ENCODE data around the gene FBXO9. TPM values are rescaled to one million over a fixed set of nuclear protein-coding genes. Genes with fewer than 3 reads are reported as not detected.

The FBXO9 gene
- total RNA-seq, 4 donors from 2014 or later = 22.5 to 45.0 (median 28.3) TPM

DNA sequence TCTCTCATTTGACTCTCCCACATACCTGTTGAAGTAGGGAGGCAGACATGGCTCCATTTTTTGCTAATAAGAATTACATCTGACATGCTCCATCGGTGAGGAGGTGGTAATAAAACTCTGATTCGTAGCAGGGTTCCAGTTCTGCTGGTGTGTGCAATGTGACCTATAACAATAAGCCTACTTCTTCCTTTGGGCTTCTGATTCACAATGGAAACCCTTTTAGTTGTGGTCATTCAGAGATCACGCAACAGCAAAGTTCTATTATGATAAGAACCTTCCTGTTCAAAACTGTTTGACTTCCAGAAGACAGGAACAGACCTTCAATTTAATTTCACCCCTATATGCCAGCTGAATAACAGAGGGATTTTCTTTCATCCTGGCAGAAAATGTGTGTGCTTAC lies 38.7 kb upstream of the FBXO9 start:
- 72 to 88% methylated on average over 3 of the region's 3 CpGs for WGBS, 2 donors
- H3K4me3 ChIP-seq (ENCODE audit: low read depth, poor library complexity, severe bottlenecking) = no peak overlapping the region
- no peak for DNase-seq (ENCODE audit: low spot score in 2 of 2)
- intact Hi-C loops (cut with DNase I; ENCODE audit: low total_unique reads) = no loop called here
- TF ChIP-seq, protein P1, sequence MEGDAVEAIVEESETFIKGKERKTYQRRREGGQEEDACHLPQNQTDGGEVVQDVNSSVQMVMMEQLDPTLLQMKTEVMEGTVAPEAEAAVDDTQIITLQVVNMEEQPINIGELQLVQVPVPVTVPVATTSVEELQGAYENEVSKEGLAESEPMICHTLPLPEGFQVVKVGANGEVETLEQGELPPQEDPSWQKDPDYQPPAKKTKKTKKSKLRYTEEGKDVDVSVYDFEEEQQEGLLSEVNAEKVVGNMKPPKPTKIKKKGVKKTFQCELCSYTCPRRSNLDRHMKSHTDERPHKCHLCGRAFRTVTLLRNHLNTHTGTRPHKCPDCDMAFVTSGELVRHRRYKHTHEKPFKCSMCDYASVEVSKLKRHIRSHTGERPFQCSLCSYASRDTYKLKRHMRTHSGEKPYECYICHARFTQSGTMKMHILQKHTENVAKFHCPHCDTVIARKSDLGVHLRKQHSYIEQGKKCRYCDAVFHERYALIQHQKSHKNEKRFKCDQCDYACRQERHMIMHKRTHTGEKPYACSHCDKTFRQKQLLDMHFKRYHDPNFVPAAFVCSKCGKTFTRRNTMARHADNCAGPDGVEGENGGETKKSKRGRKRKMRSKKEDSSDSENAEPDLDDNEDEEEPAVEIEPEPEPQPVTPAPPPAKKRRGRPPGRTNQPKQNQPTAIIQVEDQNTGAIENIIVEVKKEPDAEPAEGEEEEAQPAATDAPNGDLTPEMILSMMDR (IDR thresholded peaks at IDR 0.05) = no peak
- no peak for TF ChIP-seq POLR2A (IDR thresholded peaks at IDR 0.05)

DNA sequence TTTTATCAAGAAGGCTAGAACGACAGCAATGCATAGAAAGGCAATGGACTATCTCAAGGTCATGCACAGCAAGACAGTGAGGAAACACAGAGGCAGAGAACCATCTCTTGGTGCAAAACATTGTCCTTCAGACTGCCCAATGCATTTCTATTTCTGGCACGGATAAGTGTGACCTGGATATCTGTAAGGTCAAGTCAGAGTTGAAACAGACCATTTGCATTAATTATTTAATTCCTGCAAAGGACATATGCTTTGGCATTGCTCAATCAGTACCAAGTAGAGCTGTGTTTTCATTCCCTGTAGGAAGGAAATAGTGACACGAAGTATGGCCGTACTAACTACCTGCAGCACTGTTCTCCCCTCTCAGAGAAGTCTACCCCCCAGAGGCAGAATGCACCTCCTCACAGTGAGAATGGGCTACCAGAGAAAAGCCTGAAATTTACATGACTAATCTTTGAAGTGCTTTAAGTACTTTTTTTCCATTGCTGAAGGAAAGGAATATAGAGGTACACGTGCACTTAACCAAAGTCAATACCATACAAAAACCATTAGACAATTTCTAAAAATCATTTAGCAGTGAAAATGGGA lies 38.0 kb upstream of the FBXO9 start:
- DNase-seq (ENCODE audit: low spot score in 2 of 2) = no peak
- 85 to 88% methylated on average over 5 of the region's 5 CpGs for WGBS, 2 donors
- TF ChIP-seq, protein P1 (IDR thresholded peaks at IDR 0.05) = no peak
- no peak for TF ChIP-seq POLR2A (IDR thresholded peaks at IDR 0.05)

DNA sequence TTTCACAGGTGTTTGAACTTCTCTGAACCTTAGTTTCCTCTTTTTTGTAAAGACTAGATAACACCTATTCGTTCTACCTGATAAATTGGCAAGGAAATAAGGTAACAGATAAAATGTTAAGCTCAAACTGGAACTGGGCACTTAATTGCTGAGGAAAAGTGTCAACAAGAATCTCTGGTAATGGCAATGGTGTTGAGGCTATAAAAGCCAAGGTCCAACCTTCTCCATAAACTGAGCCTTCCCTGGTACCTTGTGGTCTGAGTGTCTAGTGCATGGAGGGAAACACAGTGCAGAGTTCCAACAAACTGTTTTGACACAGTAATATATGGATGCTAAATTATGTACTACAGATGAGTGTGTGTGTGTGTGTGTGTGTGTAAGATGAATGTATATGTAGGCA lies 36.7 kb upstream of the FBXO9 start:
- no peak for DNase-seq (ENCODE audit: low spot score in 2 of 2)
- 90 to 94% methylated on average over 1 of the region's 1 CpG for WGBS, 2 donors
- no peak for TF ChIP-seq POLR2A (IDR thresholded peaks at IDR 0.05)
- TF ChIP-seq, protein P1 (IDR thresholded peaks at IDR 0.05) = no peak
- H3K4me3 ChIP-seq (ENCODE audit: low read depth, poor library complexity, severe bottlenecking) = no peak overlapping the region
- intact Hi-C loops (cut with DNase I; ENCODE audit: low total_unique reads) = no loop called here

More for the DNA sequence above, 38.0 kb upstream of the FBXO9 start:
- no peak overlapping the region for H3K4me3 ChIP-seq (ENCODE audit: low read depth, poor library complexity, severe bottlenecking)
- intact Hi-C loops (cut with DNase I; ENCODE audit: low total_unique reads) = no loop called here

DNA sequence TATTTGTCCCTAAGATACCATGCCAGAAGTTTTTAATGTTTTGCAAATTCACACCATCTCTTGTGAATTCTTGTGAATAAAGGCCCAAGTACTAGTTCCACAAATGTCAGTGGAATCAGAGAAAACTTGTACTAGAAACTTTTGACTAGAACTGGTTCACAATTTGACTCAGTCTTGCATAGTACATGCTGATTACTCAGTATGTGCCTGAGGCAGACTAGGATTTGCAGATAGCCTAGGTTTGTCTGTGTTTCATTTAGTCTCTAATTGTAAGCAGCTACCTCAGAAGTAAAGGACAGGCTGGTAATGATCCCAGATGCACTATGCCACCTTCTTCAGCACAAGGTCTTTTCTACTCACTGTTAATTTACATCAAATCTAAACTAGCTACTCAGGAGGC lies 35.9 kb upstream of the FBXO9 start:
- no peak overlapping the region for H3K4me3 ChIP-seq (ENCODE audit: low read depth, poor library complexity, severe bottlenecking)
- no peak for DNase-seq (ENCODE audit: low spot score in 2 of 2)
- intact Hi-C loops (cut with DNase I; ENCODE audit: low total_unique reads) = no loop called here
- no peak for TF ChIP-seq POLR2A (IDR thresholded peaks at IDR 0.05)
- TF ChIP-seq, protein P1 (IDR thresholded peaks at IDR 0.05) = no peak

DNA sequence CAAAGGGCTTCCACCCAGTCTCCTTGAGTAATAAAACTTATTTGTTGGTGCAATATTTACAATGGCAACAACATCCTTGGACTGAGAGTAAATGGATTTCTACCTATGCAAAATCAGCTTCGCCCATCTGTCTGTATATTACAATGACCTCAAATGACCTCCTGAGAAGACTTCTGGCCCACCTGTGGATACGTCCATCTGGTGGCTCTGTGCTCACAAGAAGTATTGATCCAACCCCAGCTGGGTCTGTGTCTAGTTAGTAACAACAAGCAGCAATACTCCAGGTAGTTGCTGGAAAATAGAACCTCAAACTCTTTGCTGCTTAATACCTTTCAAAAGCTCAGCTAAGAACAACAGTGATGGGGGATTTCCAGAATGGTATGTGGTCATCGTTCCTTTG lies 35.4 kb upstream of the FBXO9 start:
- 89 to 94% methylated on average over 3 of the region's 3 CpGs for WGBS, 2 donors
- H3K4me3 ChIP-seq (ENCODE audit: low read depth, poor library complexity, severe bottlenecking) = no peak overlapping the region
- TF ChIP-seq, protein P1 (IDR thresholded peaks at IDR 0.05) = no peak
- no peak for TF ChIP-seq POLR2A (IDR thresholded peaks at IDR 0.05)
- no peak for DNase-seq (ENCODE audit: low spot score in 2 of 2)
- intact Hi-C loops (cut with DNase I; ENCODE audit: low total_unique reads) = no loop called here

DNA sequence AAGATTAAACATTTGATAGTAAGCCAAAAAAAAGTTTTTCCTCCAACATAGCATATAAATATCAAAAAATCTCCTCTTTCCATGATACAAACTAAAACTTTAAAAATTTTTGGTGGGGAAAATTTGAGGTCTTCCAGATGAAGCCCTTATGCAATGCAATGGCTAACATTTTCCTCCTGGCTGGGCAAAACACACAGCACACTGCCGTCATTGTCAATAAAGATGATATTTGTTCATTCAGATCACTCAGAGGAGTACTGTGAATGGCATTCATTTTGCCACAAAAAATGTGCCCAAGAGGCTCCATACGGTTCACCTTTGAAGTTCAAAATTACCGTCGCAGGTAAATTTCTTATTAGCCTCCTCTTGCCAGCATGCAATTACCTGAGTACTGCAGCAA lies 33.9 kb upstream of the FBXO9 start:
- intact Hi-C loops (cut with DNase I; ENCODE audit: low total_unique reads) = no loop called here
- TF ChIP-seq POLR2A (IDR thresholded peaks at IDR 0.05) = no peak
- TF ChIP-seq, protein P1 (IDR thresholded peaks at IDR 0.05) = no peak
- no peak overlapping the region for H3K4me3 ChIP-seq (ENCODE audit: low read depth, poor library complexity, severe bottlenecking)
- 89% methylated on average over 4 of the region's 4 CpGs for WGBS, 2 donors
- DNase-seq (ENCODE audit: low spot score in 2 of 2) = no peak
